Measurements from ENCODE around the gene CCR4. TPM values are rescaled to one million over a fixed set of nuclear protein-coding genes. Genes with fewer than 3 reads are reported as not detected.

The CCR4 gene
- total RNA-seq, 2 experiments from 2014 or later, result 76.2 to 80.1 TPM

GRCh38 chr3:32913790-32914446 lies 37.5 kb upstream of the CCR4 start:
- no peak overlapping the region for H3K4me3 ChIP-seq (ENCODE audit: low read length)
- no peaks in the 10 kb centered on the region for H3K36me3 ChIP-seq (ENCODE audit: insufficient read depth, low read length)
- Mint-ChIP-seq H3K36me3 (ENCODE audit: low read depth) (peaks cover 5% of the 10 kb centered on the region), H3K27me3 (no peaks in the 10 kb centered on the region), H3K4me3 (no peak overlapping the region), H3K9me3 (no peaks in the 10 kb centered on the region), H3K27ac (no peak overlapping the region), H3K4me1 (ENCODE audit: low read depth) (peaks cover 12% of the 10 kb centered on the region)
- H3K9me3 ChIP-seq (ENCODE audit: control insufficient read depth in 1 of 2, insufficient read depth in 1 of 2, low read length in 2 of 2), result peaks cover 7 to 13% of the 10 kb centered on the region in 2 experiments
- H3K27me3 ChIP-seq (ENCODE audit: control insufficient read depth in 1 of 2, insufficient read depth in 2 of 2, low read length in 2 of 2), result peaks cover 0 to 2% of the 10 kb centered on the region in 2 experiments
- POLR2A ChIA-PET, result no interaction called here
- CTCF ChIA-PET, result no interaction called here
- TF ChIP-seq CTCF (IDR thresholded peaks at IDR 0.05), result no peak
- intact Hi-C loops (cut with DNase I, micrococcal nuclease), result no loop called here
- DNase-seq (no peak), ATAC-seq (ENCODE audit: poor library complexity) (no peak)
- peaks cover 11% of the 10 kb centered on the region for H3K4me1 ChIP-seq (ENCODE audit: insufficient read depth, low read length)
- H3K27ac ChIP-seq (ENCODE audit: low read depth in 1 of 2, low read length in 2 of 2), result no peak overlapping the region

DNA sequence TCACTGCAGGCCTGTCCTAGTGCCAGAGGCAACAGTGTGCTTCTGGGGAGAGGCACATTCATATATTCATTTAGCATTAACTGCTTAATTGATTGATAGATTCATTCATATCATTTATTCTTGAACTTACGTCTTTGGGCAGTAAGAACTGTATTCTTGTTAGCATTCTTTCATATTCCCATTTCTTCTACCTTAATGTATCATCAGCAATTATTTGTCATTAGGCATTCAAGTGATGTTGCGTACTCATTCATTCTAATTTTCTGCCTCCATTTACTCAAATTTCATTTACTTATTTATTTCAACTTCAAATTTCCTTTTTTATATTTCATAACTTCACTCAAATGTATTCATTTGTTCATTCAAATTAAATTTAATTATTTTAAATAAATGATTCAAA lies 31.5 kb upstream of the CCR4 start:
- peaks cover 0 to 2% of the 10 kb centered on the region in 2 experiments for H3K27me3 ChIP-seq (ENCODE audit: control insufficient read depth in 1 of 2, insufficient read depth in 2 of 2, low read length in 2 of 2)
- no peak for TF ChIP-seq CTCF (IDR thresholded peaks at IDR 0.05)
- H3K9me3 ChIP-seq (ENCODE audit: control insufficient read depth in 1 of 2, insufficient read depth in 1 of 2, low read length in 2 of 2), result peaks cover 7 to 13% of the 10 kb centered on the region in 2 experiments
- Mint-ChIP-seq H3K4me1 (ENCODE audit: low read depth) (no peaks in the 10 kb centered on the region), H3K36me3 (ENCODE audit: low read depth) (peaks cover 5% of the 10 kb centered on the region), H3K27ac (no peak overlapping the region), H3K4me3 (no peak overlapping the region), H3K27me3 (no peaks in the 10 kb centered on the region), H3K9me3 (no peaks in the 10 kb centered on the region)
- POLR2A ChIA-PET, result no interaction called here
- H3K4me1 ChIP-seq (ENCODE audit: insufficient read depth, low read length), result no peaks in the 10 kb centered on the region
- no peak for ATAC-seq (ENCODE audit: poor library complexity)
- no peak overlapping the region for H3K4me3 ChIP-seq (ENCODE audit: low read length)
- intact Hi-C loops (cut with DNase I, micrococcal nuclease), result no loop called here
- no peaks in the 10 kb centered on the region for H3K36me3 ChIP-seq (ENCODE audit: insufficient read depth, low read length)
- CTCF ChIA-PET, result no interaction called here
- H3K27ac ChIP-seq (ENCODE audit: low read depth in 1 of 2, low read length in 2 of 2), result no peak overlapping the region
- DNase-seq, result no peak

- no peak for DNase-seq
- Mint-ChIP-seq H3K27me3 (no peaks in the 10 kb centered on the region), H3K4me3 (no peak overlapping the region), H3K36me3 (ENCODE audit: low read depth) (peaks cover under 1% of the 10 kb centered on the region), H3K9me3 (no peaks in the 10 kb centered on the region), H3K4me1 (ENCODE audit: low read depth) (no peaks in the 10 kb centered on the region), H3K27ac (no peak overlapping the region)
- intact Hi-C loops (cut with DNase I, micrococcal nuclease), result no loop called here
- Histone ChIP-seq H3K4me3 (ENCODE audit: low read length) (no peak overlapping the region), H3K27ac (ENCODE audit: low read depth in 1 of 2, low read length in 2 of 2) (no peak overlapping the region), H3K4me1 (ENCODE audit: insufficient read depth, low read length) (no peaks in the 10 kb centered on the region), H3K9me3 (ENCODE audit: control insufficient read depth in 1 of 2, insufficient read depth in 1 of 2, low read length in 2 of 2) (peaks cover 4 to 7% of the 10 kb centered on the region in 2 experiments), H3K36me3 (ENCODE audit: insufficient read depth, low read length) (no peaks in the 10 kb centered on the region), H3K27me3 (ENCODE audit: control insufficient read depth in 1 of 2, insufficient read depth in 2 of 2, low read length in 2 of 2) (peaks cover 0 to 2% of the 10 kb centered on the region in 2 experiments)
- TF ChIP-seq CTCF (IDR thresholded peaks at IDR 0.05), result no peak
- CTCF ChIA-PET, result no interaction called here
- POLR2A ChIA-PET, result no interaction called here
- ATAC-seq (ENCODE audit: poor library complexity), result no peak
Observed at GRCh38 chr3:32922078-32922477, 29.4 kb upstream of the CCR4 start.
